IMR-90 (cell line): ENCODE data around the gene TRMT2A. TPM values are rescaled to one million over a fixed set of nuclear protein-coding genes. Genes with fewer than 3 reads are reported as not detected.

ENCODE experiments used
- ATAC-seq: fragments of 200-7000 bp; cut with Tn5 transposase; 2 replicates; pipeline ENCODE4 v1.9.1; 2020; ENCODE audit warnings: low read depth, mild to moderate bottlenecking, moderate library complexity
- BruUV-seq: library from RNA; stranded (reverse); fragments of 400-500 nt; replicated peaks from 2 replicates; lab custom pipeline; 2021; lab: Mats Ljungman, UMichigan
- CTCF ChIA-PET: fragments of 300-600 bp; formaldehyde crosslinking; extraction: SDS; loops from one replicate; lab custom pipeline; 2021; ENCODE audit warnings: antibody characterized with exemption; lab: Yijun Ruan, JAX
- POLR2A ChIA-PET: fragments of 300-600 bp; sonication (Branson Sonifier 250); formaldehyde crosslinking; loops from one replicate; lab custom pipeline; 2022; ENCODE audit warnings: antibody characterized with exemption; ENCODE audit not compliant: unreplicated experiment; lab: Charles Lee
- DNase-seq: peaks from one replicate; pipeline ENCODE4 v3.0.0; 2013
- H2AFZ ChIP-seq: replicated peaks from 2 replicates; pipeline ENCODE3; 2013; ENCODE audit warnings: low read length, mild to moderate bottlenecking; ENCODE audit not compliant: poor library complexity
- H2AK5ac ChIP-seq: 2 replicates; pipeline ENCODE4 v1.6.1; 2013; ENCODE audit warnings: low read depth, low read length, inconsistent platforms
- H2AK9ac ChIP-seq: replicated peaks from 2 replicates; pipeline ENCODE3; 2013; ENCODE audit warnings: mild to moderate bottlenecking, low read depth, low read length, moderate library complexity; ENCODE audit not compliant: poor library complexity
- H2BK120ac ChIP-seq: 2 replicates; pipeline ENCODE4 v1.6.1; 2013; ENCODE audit warnings: low read depth, low read length, inconsistent platforms
- H2BK15ac ChIP-seq: 3 replicates; pipeline ENCODE4 v1.6.1; 2013; ENCODE audit warnings: low read depth, low read length, inconsistent platforms
- H2BK20ac ChIP-seq: 2 replicates; pipeline ENCODE4 v1.6.1; 2013; ENCODE audit warnings: low read depth, mild to moderate bottlenecking, inconsistent platforms, low read length, moderate library complexity
- H2BK5ac ChIP-seq: 2 replicates; pipeline ENCODE4 v1.6.1; 2013; ENCODE audit warnings: mild to moderate bottlenecking, low read depth, low read length, inconsistent platforms; ENCODE audit not compliant: poor library complexity, severe bottlenecking
- H3K14ac ChIP-seq: replicated peaks from 2 replicates; pipeline ENCODE4 v1.6.1; 2013; ENCODE audit warnings: low read depth, low read length, inconsistent platforms
- H3K18ac ChIP-seq: 2 replicates; pipeline ENCODE4 v1.6.1; 2013; ENCODE audit warnings: low read depth, low read length, control low read depth
- H3K23ac ChIP-seq: 2 replicates; pipeline ENCODE4 v1.6.1; 2013; ENCODE audit warnings: low read depth, low read length, inconsistent platforms
- H3K27ac ChIP-seq: 2 replicates; pipeline ENCODE4 v1.5.1; 2013; ENCODE audit warnings: mild to moderate bottlenecking, control low read depth, low read length; ENCODE audit not compliant: insufficient read depth
- H3K27me3 ChIP-seq: 2 replicates; pipeline ENCODE4 v1.6.1; 2013; ENCODE audit warnings: low read length; ENCODE audit not compliant: control insufficient read depth, insufficient read depth
- H3K36me3 ChIP-seq: 2 replicates; pipeline ENCODE4 v1.6.1; 2013; ENCODE audit warnings: low read length, mixed read lengths; ENCODE audit not compliant: control insufficient read depth, insufficient read depth
- H3K4ac ChIP-seq: 2 replicates; pipeline ENCODE4 v1.6.1; 2013; ENCODE audit warnings: low read depth, low read length, inconsistent platforms
- H3K4me1 ChIP-seq: 2 replicates; pipeline ENCODE4 v1.6.1; 2013; ENCODE audit warnings: low read length, mixed read lengths; ENCODE audit not compliant: control insufficient read depth, insufficient read depth
- H3K4me2 ChIP-seq: 2 replicates; pipeline ENCODE4 v1.6.1; 2013; ENCODE audit warnings: low read depth, mild to moderate bottlenecking, control low read depth, low read length, moderate library complexity
- H3K4me3 ChIP-seq: 2 replicates; pipeline ENCODE4 v1.5.1; 2013; ENCODE audit warnings: low read depth, mild to moderate bottlenecking, control low read depth, low read length, moderate library complexity; ENCODE audit not compliant: insufficient read depth
- H3K56ac ChIP-seq: 2 replicates; pipeline ENCODE4 v1.6.1; 2013; ENCODE audit warnings: low read length, inconsistent platforms; ENCODE audit not compliant: insufficient read depth; ENCODE audit errors: extremely low read depth
- H3K79me1 ChIP-seq, 2 experiments: 2 replicates each; pipeline ENCODE4 v1.6.1; 2013; ENCODE audit warnings: low read length in 2 of 2, inconsistent platforms in 1 of 2, low read depth in 1 of 2
- H3K9ac ChIP-seq: 2 replicates; pipeline ENCODE4 v1.6.1; 2013; ENCODE audit warnings: low read depth, low read length, control low read depth
- H3K9me1 ChIP-seq: 2 replicates; pipeline ENCODE4 v1.6.1; 2013; ENCODE audit warnings: low read length, inconsistent platforms; ENCODE audit not compliant: insufficient read depth
- H3K9me3 ChIP-seq: 2 replicates; pipeline ENCODE4 v1.6.1; 2013; ENCODE audit warnings: low read length; ENCODE audit not compliant: control insufficient read depth, insufficient read depth
- H4K20me1 ChIP-seq: 2 replicates; pipeline ENCODE4 v1.6.1; 2013; ENCODE audit warnings: low read length, inconsistent platforms; ENCODE audit not compliant: insufficient read depth
- H4K5ac ChIP-seq: 2 replicates; pipeline ENCODE4 v1.6.1; 2013; ENCODE audit warnings: mild to moderate bottlenecking, low read depth, low read length, control low read depth
- H4K8ac ChIP-seq, 2 experiments: 2 replicates each; pipeline ENCODE4 v1.6.1; 2013; ENCODE audit warnings: low read depth in 2 of 2, low read length in 2 of 2, control low read depth in 1 of 2, inconsistent platforms in 1 of 2
- H4K91ac ChIP-seq: 2 replicates; pipeline ENCODE4 v1.6.1; 2013; ENCODE audit warnings: low read depth, low read length, inconsistent platforms; ENCODE audit not compliant: insufficient read depth
- CEBPB ChIP-seq: IDR thresholded peaks from 2 replicates; pipeline ENCODE4 v1.6.1; 2012; ENCODE audit warnings: low read depth, low read length, improper control_type of control experiment
- MXI1 ChIP-seq: IDR thresholded peaks from 2 replicates; pipeline ENCODE4 v1.6.1; 2012; ENCODE audit warnings: low read depth, mild to moderate bottlenecking, low read length, moderate library complexity, borderline replicate concordance
- NFE2L2 ChIP-seq: fragments of 150-350 bp; IDR thresholded peaks from 2 replicates; pipeline ENCODE4 v1.6.1; 2016; ENCODE audit warnings: low read depth, mild to moderate bottlenecking, low read length
- RFX5 ChIP-seq: IDR thresholded peaks from 2 replicates; pipeline ENCODE4 v1.8.0; 2012; ENCODE audit warnings: low read depth, mild to moderate bottlenecking, low read length, moderate library complexity
- SMC3 ChIP-seq: fragments of 150-350 bp; IDR thresholded peaks from 2 replicates; pipeline ENCODE4 v1.6.1; 2016; ENCODE audit warnings: low read depth, mild to moderate bottlenecking, antibody characterized with exemption, low read length, moderate library complexity
- WGBS, 2 experiments: methylation state at CpG; one replicate each; pipeline versions ENCODE4 v1.1.5 to v1.1.7; 2013; ENCODE audit warnings: missing lambda C conversion rate in 2 of 2; ENCODE audit not compliant: insufficient read length in 1 of 2; ENCODE audit errors: extremely low coverage in 2 of 2; 5-methylcytosine and 5-hydroxymethylcytosine counted together
- dilution Hi-C: fragments of 300-500 bp; cut with HindIII; formaldehyde crosslinking; loops from one replicate; pipeline ENCODE4 v1.14.3; 2018; ENCODE audit warnings: low sequenced_read_pairs; ENCODE audit not compliant: unreplicated experiment
- in situ Hi-C: fragments of 300-500 bp; cut with MboI; formaldehyde crosslinking; loops from 3 replicates; pipeline ENCODE4 v1.14.3; 2019; ENCODE audit warnings: low sequenced_read_pairs, inconsistent platforms, mixed read lengths
- intact Hi-C: fragments of 100-400 bp; cut with micrococcal nuclease; formaldehyde crosslinking; loops from 2 replicates; pipeline ENCODE4 v1.10.0; 2022
- polyA plus RNA-seq, 3 experiments: library from polyadenylated mRNA; depleted of rRNA; stranded (reverse); fragments of >200 nt; gene quantifications; 2 replicates each; pipeline ENCODE4 v1.2.3, GENCODE V29; 2012; ENCODE audit warnings: low replicate concordance in 1 of 3
- total RNA-seq: library from RNA; depleted of rRNA; stranded (reverse); fragments of >200 nt; gene quantifications from 2 replicates; pipeline ENCODE4 v1.2.3, GENCODE V29; 2012
- TF ChIP-seq, protein P1 (sequence below): fragments of 150-350 bp; IDR thresholded peaks from 2 replicates; pipeline ENCODE4 v1.6.1; 2017; ENCODE audit warnings: mild to moderate bottlenecking, antibody characterized with exemption, low read length, low read depth

TRMT2A gene
- total and polyA plus RNA-seq, 2 of the 4 experiments (the other 2 are of a cell fraction): 22.0 to 39.1 TPM

DNA sequence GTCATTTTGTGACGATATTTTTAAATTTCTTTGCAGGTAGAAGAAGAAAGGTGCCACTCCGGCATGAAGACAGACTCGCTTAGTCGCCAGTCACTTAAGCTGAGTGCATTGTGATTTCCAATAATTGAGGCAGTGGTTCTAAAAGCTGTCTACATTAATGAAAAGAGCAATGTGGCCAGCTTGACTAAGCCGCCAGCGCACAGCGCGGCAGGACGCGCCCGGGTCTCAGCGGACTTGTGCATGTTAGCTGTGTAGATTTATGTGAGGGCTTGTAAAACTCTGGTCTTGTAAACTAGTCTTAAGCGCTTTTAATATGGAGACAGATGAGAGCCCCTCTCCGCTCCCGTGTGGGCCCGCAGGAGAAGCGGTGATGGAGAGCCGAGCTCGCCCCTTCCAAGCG lies 31.4 kb downstream of the TRMT2A start:
- Histone ChIP-seq H3K23ac (no peak overlapping the region), H3K18ac (no peak overlapping the region), H3K4me1 (peaks cover 21% of the 10 kb centered on the region), H3K9me1 (peaks cover 31% of the 10 kb centered on the region), H3K4me2 (no peak overlapping the region), H3K9me3 (no peaks in the 10 kb centered on the region), H3K4me3 (no peak overlapping the region), H4K8ac (no peak overlapping the region), H2AK5ac (no peak overlapping the region), H3K14ac (no peak overlapping the region), H2AK9ac (peak overlapping the region; percentile 51), H3K79me1 (peaks cover 14 to 87% of the 10 kb centered on the region in 2 experiments), H4K91ac (no peak overlapping the region), H3K4ac (no peak overlapping the region), H2BK5ac (no peak overlapping the region), H3K36me3 (peaks cover 45% of the 10 kb centered on the region), H3K9ac (no peak overlapping the region), H4K5ac (no peak overlapping the region), H2BK120ac (no peak overlapping the region), H4K20me1 (peaks cover 83% of the 10 kb centered on the region), H3K56ac (no peak overlapping the region), H2BK15ac (no peak overlapping the region), H2BK20ac (no peak overlapping the region), H3K27me3 (no peaks in the 10 kb centered on the region), H3K27ac (no peak overlapping the region), H2AFZ (no peak overlapping the region)
- CTCF ChIA-PET: no interaction called here
- BruUV-seq: no TSS peak
- intact Hi-C loops: no loop called here
- dilution Hi-C loops: no loop called here
- POLR2A ChIA-PET: no interaction called here
- ATAC-seq (no peak), DNase-seq (no peak)
- WGBS, 2 experiments: 96% methylated on average over 10 of the region's 20 CpGs; no CpG with 5 or more reads in 1 of the 2 experiments
- TF ChIP-seq CEBPB (no peak), NFE2L2 (no peak), RFX5 (no peak), MXI1 (no peak), SMC3 (no peak)
- TF ChIP-seq, protein P1, sequence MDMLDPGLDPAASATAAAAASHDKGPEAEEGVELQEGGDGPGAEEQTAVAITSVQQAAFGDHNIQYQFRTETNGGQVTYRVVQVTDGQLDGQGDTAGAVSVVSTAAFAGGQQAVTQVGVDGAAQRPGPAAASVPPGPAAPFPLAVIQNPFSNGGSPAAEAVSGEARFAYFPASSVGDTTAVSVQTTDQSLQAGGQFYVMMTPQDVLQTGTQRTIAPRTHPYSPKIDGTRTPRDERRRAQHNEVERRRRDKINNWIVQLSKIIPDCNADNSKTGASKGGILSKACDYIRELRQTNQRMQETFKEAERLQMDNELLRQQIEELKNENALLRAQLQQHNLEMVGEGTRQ: no peak
- in situ Hi-C loops: no loop called here
